H9 (cell line): ENCODE data around the gene C11orf58. TPM values are rescaled to one million over a fixed set of nuclear protein-coding genes. Genes with fewer than 3 reads are reported as not detected.

Experiments used
- DNase-seq: peaks from one replicate; pipeline ENCODE4 v3.0.0-alpha.2; 2017
- H2AFZ ChIP-seq: one replicate; pipeline ENCODE4 v1.6.1; 2013; ENCODE audit warnings: mild to moderate bottlenecking, low read length, control low read depth, moderate library complexity
- H2AK5ac ChIP-seq: 2 replicates; pipeline ENCODE4 v1.6.1; 2013; ENCODE audit warnings: low read length, control low read depth, mixed read lengths; ENCODE audit not compliant: insufficient read length
- H2BK120ac ChIP-seq: one replicate; pipeline ENCODE4 v1.6.1; 2013; ENCODE audit warnings: low read depth, mild to moderate bottlenecking, low read length, control low read depth, inconsistent platforms; ENCODE audit not compliant: poor library complexity, severe bottlenecking
- H2BK12ac ChIP-seq: 2 replicates; pipeline ENCODE4 v1.6.1; 2013; ENCODE audit warnings: low read length, control low read depth, mixed read lengths, low read depth; ENCODE audit not compliant: insufficient read length
- H2BK15ac ChIP-seq: 2 replicates; pipeline ENCODE4 v1.6.1; 2013; ENCODE audit warnings: low read depth, low read length, control low read depth
- H2BK20ac ChIP-seq: one replicate; pipeline ENCODE4 v1.6.1; 2013; ENCODE audit warnings: low read depth, mild to moderate bottlenecking, low read length, control low read depth, inconsistent platforms; ENCODE audit not compliant: poor library complexity, severe bottlenecking
- H2BK5ac ChIP-seq: 2 replicates; pipeline ENCODE4 v1.6.1; 2013; ENCODE audit warnings: low read length, control low read depth, mixed read lengths; ENCODE audit not compliant: insufficient read length
- H3K14ac ChIP-seq: 2 replicates; pipeline ENCODE4 v1.6.1; 2013; ENCODE audit warnings: low read length, control low read depth; ENCODE audit not compliant: insufficient read depth
- H3K18ac ChIP-seq: 2 replicates; pipeline ENCODE4 v1.6.1; 2013; ENCODE audit warnings: low read depth, mild to moderate bottlenecking, mixed read lengths, low read length, control low read depth; ENCODE audit not compliant: insufficient read length
- H3K23ac ChIP-seq: 2 replicates; pipeline ENCODE4 v1.6.1; 2013; ENCODE audit warnings: low read length, control low read depth, mixed read lengths, low read depth; ENCODE audit not compliant: insufficient read length
- H3K23me2 ChIP-seq: 2 replicates; pipeline ENCODE4 v1.6.1; 2013; ENCODE audit warnings: low read depth, mild to moderate bottlenecking, mixed read lengths, low read length, control low read depth; ENCODE audit not compliant: insufficient read length, poor library complexity, severe bottlenecking
- H3K27ac ChIP-seq: 2 replicates; pipeline ENCODE4 v1.5.1; 2013; ENCODE audit warnings: low read length, control low read depth, mixed read lengths, low read depth; ENCODE audit not compliant: insufficient read length
- H3K27me3 ChIP-seq: 2 replicates; pipeline ENCODE4 v1.6.1; 2013; ENCODE audit warnings: low read length, control low read depth, inconsistent platforms; ENCODE audit not compliant: insufficient read depth
- H3K4ac ChIP-seq: 2 replicates; pipeline ENCODE4 v1.6.1; 2013; ENCODE audit warnings: low read depth, mild to moderate bottlenecking, control low read depth, inconsistent platforms, low read length, moderate library complexity
- H3K4me1 ChIP-seq: 2 replicates; pipeline ENCODE4 v1.6.1; 2013; ENCODE audit warnings: low read length, control low read depth, inconsistent platforms; ENCODE audit not compliant: insufficient read depth
- H3K4me2 ChIP-seq: 2 replicates; pipeline ENCODE4 v1.6.1; 2013; ENCODE audit warnings: low read length, control low read depth, mixed read lengths; ENCODE audit not compliant: insufficient read length, insufficient read depth
- H3K56ac ChIP-seq: 2 replicates; pipeline ENCODE4 v1.6.1; 2013; ENCODE audit warnings: low read depth, mild to moderate bottlenecking, mixed read lengths, low read length, control low read depth; ENCODE audit not compliant: insufficient read length
- H3K79me1 ChIP-seq: 2 replicates; pipeline ENCODE4 v1.6.1; 2013; ENCODE audit warnings: low read depth, mild to moderate bottlenecking, moderate library complexity, low read length, control low read depth, inconsistent platforms; ENCODE audit not compliant: insufficient read depth, poor library complexity, severe bottlenecking
- H3K79me2 ChIP-seq: 2 replicates; pipeline ENCODE4 v1.6.1; 2013; ENCODE audit warnings: low read length, control low read depth, inconsistent platforms; ENCODE audit not compliant: insufficient read depth
- H3K9ac ChIP-seq: 2 replicates; pipeline ENCODE4 v1.6.1; 2013; ENCODE audit warnings: low read length, control low read depth, mixed read lengths; ENCODE audit not compliant: insufficient read length; ENCODE audit errors: extremely low read depth
- H3K9me3 ChIP-seq: one replicate; pipeline ENCODE4 v1.6.1; 2013; ENCODE audit warnings: low read depth, low read length, inconsistent platforms; ENCODE audit not compliant: control insufficient read depth
- H3T11ph ChIP-seq: one replicate; pipeline ENCODE4 v1.6.1; 2013; ENCODE audit warnings: mild to moderate bottlenecking, low read length, control low read depth, inconsistent platforms
- H4K20me1 ChIP-seq: one replicate; pipeline ENCODE4 v1.6.1; 2013; ENCODE audit not compliant: control insufficient read depth, insufficient read length, insufficient read depth
- H4K5ac ChIP-seq: 2 replicates; pipeline ENCODE4 v1.6.1; 2013; ENCODE audit warnings: low read depth, mild to moderate bottlenecking, mixed read lengths, low read length, control low read depth; ENCODE audit not compliant: insufficient read length
- H4K8ac ChIP-seq: replicated peaks from 2 replicates; pipeline ENCODE4 v1.6.1; 2013; ENCODE audit warnings: low read length, control low read depth, mixed read lengths, low read depth; ENCODE audit not compliant: insufficient read length
- H4K91ac ChIP-seq: 2 replicates; pipeline ENCODE4 v1.6.1; 2013; ENCODE audit warnings: low read depth, mild to moderate bottlenecking, moderate library complexity, mixed read lengths, low read length, control low read depth; ENCODE audit not compliant: insufficient read length
- H3K27ac Mint-ChIP-seq, 3 experiments: 2 replicates in 2 of 3; 3 replicates in 1 of 3; pipeline ENCODE4 v1.8.0; 2020 to 2021; ENCODE audit warnings: mixed read lengths in 3 of 3, mild to moderate bottlenecking in 1 of 3, moderate library complexity in 1 of 3
- H3K27me3 Mint-ChIP-seq: 2 replicates; pipeline ENCODE4 v1.8.0; 2021; ENCODE audit warnings: low read depth, mild to moderate bottlenecking, moderate library complexity, mixed read lengths
- H3K36me3 Mint-ChIP-seq, 3 experiments: 2 replicates in 2 of 3; 3 replicates in 1 of 3; pipeline ENCODE4 v1.8.0; 2020 to 2021; ENCODE audit warnings: low read depth in 3 of 3, mixed read lengths in 3 of 3; ENCODE audit not compliant: insufficient read depth in 1 of 3
- H3K4me1 Mint-ChIP-seq, 2 experiments: 2 replicates each; pipeline ENCODE4 v1.8.0; 2020; ENCODE audit warnings: mixed read lengths in 2 of 2
- H3K4me3 Mint-ChIP-seq, 2 experiments: 2 replicates in 1 of 2; 3 replicates in 1 of 2; pipeline ENCODE4 v1.8.0; 2020 to 2021; ENCODE audit warnings: mild to moderate bottlenecking in 2 of 2, mixed read lengths in 2 of 2, moderate library complexity in 1 of 2
- H3K9me3 Mint-ChIP-seq, 2 experiments: 2 replicates in 1 of 2; 3 replicates in 1 of 2; pipeline ENCODE4 v1.8.0; 2020; ENCODE audit warnings: mild to moderate bottlenecking in 2 of 2, mixed read lengths in 2 of 2, moderate library complexity in 1 of 2
- WGBS: extraction: QIAGEN DNeasy Blood & Tissue Kit; methylation state at CpG from one replicate; pipeline ENCODE4 v1.1.7; 2013; ENCODE audit warnings: missing lambda C conversion rate, low lambda C conversion rate, mixed read lengths; ENCODE audit not compliant: insufficient read length; ENCODE audit errors: extremely low coverage; 5-methylcytosine and 5-hydroxymethylcytosine counted together
- total RNA-seq: library from RNA; stranded (reverse); gene quantifications from 2 replicates; pipeline ENCODE4 v1.2.1, GENCODE V29; 2021
- TF ChIP-seq, protein P1 (sequence below): fragments of 200-600 bp; sonication (generic); conservative IDR thresholded peaks from 3 replicates; pipeline ENCODE4 v1.8.0; 2021; ENCODE audit warnings: antibody characterized with exemption, mild to moderate bottlenecking

C11orf58 gene
- total RNA-seq, 1 experiment from 2014 or later: 169 TPM

DNA sequence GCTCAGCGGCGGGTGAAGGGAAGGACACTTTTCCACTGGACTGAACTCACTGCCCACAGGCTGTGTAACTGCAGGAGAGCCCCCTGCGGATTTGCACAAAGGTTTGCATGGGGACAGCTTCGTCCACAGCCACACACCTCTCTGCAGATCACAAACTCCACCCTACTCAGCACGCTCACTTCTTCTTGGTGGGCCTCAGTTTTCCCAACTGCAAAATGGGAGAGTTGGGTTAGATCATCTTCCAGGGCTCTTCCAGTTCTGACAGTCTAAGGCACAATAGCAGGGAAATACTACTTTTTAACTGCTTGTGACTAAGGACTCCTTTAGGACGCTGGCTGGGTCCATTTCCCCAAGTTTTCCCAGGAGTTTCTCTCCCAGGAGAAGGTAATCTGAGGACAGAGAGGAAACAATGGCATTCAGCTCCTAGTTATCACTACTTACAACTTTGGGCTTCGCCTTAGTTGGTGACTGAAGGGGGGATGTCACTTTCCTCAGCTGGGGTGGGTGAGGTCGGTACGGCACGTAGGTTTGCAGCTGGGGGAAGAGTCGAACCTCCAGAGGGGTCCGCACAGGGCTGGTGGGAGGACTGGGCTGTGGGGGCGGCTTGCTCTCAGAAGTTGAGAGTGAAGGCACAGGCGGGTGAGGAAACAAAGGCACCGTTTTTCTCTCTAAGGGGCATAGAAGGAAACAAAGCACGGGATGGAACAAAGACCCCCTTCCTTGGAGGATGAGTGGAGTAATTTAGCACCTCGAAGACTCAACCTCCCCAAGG, 55.8 kb downstream of the C11orf58 start:
- no peak overlapping the region for H3K14ac ChIP-seq
- no peak overlapping the region for H4K91ac ChIP-seq
- no peak overlapping the region for H3K4me2 ChIP-seq
- no peaks in the 10 kb centered on the region for H4K20me1 ChIP-seq
- H3K23me2 ChIP-seq: no peaks in the 10 kb centered on the region
- Mint-ChIP-seq H3K36me3 (peaks cover 0 to 25% (median 10%) of the 10 kb centered on the region in 3 experiments; a peak in 4 of 7 replicates), H3K4me1 (peaks cover 0 to 12% of the 10 kb centered on the region in 2 experiments; a peak in 2 of 4 replicates), H3K9me3 (no peaks in the 10 kb centered on the region), H3K27ac (no peak overlapping the region; a peak in 2 of 7 replicates), H3K27me3 (no peaks in the 10 kb centered on the region), H3K4me3 (no peak overlapping the region)
- H3K56ac ChIP-seq: no peak overlapping the region
- no peaks in the 10 kb centered on the region for H3K27me3 ChIP-seq
- no peak overlapping the region for H3K4ac ChIP-seq
- TF ChIP-seq, protein P1, sequence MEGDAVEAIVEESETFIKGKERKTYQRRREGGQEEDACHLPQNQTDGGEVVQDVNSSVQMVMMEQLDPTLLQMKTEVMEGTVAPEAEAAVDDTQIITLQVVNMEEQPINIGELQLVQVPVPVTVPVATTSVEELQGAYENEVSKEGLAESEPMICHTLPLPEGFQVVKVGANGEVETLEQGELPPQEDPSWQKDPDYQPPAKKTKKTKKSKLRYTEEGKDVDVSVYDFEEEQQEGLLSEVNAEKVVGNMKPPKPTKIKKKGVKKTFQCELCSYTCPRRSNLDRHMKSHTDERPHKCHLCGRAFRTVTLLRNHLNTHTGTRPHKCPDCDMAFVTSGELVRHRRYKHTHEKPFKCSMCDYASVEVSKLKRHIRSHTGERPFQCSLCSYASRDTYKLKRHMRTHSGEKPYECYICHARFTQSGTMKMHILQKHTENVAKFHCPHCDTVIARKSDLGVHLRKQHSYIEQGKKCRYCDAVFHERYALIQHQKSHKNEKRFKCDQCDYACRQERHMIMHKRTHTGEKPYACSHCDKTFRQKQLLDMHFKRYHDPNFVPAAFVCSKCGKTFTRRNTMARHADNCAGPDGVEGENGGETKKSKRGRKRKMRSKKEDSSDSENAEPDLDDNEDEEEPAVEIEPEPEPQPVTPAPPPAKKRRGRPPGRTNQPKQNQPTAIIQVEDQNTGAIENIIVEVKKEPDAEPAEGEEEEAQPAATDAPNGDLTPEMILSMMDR: no peak
- H3K9ac ChIP-seq: no peak overlapping the region
- H2AFZ ChIP-seq: no peak overlapping the region
- H2BK5ac ChIP-seq: no peak overlapping the region
- no peak overlapping the region for H3K18ac ChIP-seq
- H4K5ac ChIP-seq: no peak overlapping the region
- H2BK15ac ChIP-seq: no peak overlapping the region
- H3K79me1 ChIP-seq: no peaks in the 10 kb centered on the region
- no peak overlapping the region for H2BK12ac ChIP-seq
- H3K9me3 ChIP-seq: no peaks in the 10 kb centered on the region
- no peaks in the 10 kb centered on the region for H3K4me1 ChIP-seq
- no peak overlapping the region for H3K23ac ChIP-seq
- no peak overlapping the region for H3K27ac ChIP-seq
- H2AK5ac ChIP-seq: no peak overlapping the region
- no peak overlapping the region for H3T11ph ChIP-seq
- DNase-seq: no peak
- H2BK120ac ChIP-seq: no peak overlapping the region
- WGBS: no CpG with 5 or more reads among the region's 17 CpGs
- no peak overlapping the region for H4K8ac ChIP-seq
- no peaks in the 10 kb centered on the region for H3K79me2 ChIP-seq
- no peak overlapping the region for H2BK20ac ChIP-seq
